Uterus (tissue), 2 donors: Measurements from ENCODE around the gene PMEPA1.

Experiments used
- POLR2A ChIP-seq, 2 donors: fragments of 450-650 bp; IDR thresholded peaks; one replicate each; pipeline ENCODE4 v1.6.1; 2016; ENCODE audit warnings: antibody characterized with exemption in 2 of 2, mild to moderate bottlenecking in 1 of 2, moderate library complexity in 1 of 2
- TF ChIP-seq, protein P1 (sequence below), 4 experiments: fragments of 200-600 bp in 2 of 4; fragments of 450-650 bp in 2 of 4; sonication (generic) in 2 of 4; IDR thresholded peaks; one replicate each; pipeline ENCODE4 v1.5.1; 2016 to 2019; ENCODE audit warnings: antibody characterized with exemption in 4 of 4, mild to moderate bottlenecking in 2 of 4, moderate library complexity in 1 of 4

DNA sequence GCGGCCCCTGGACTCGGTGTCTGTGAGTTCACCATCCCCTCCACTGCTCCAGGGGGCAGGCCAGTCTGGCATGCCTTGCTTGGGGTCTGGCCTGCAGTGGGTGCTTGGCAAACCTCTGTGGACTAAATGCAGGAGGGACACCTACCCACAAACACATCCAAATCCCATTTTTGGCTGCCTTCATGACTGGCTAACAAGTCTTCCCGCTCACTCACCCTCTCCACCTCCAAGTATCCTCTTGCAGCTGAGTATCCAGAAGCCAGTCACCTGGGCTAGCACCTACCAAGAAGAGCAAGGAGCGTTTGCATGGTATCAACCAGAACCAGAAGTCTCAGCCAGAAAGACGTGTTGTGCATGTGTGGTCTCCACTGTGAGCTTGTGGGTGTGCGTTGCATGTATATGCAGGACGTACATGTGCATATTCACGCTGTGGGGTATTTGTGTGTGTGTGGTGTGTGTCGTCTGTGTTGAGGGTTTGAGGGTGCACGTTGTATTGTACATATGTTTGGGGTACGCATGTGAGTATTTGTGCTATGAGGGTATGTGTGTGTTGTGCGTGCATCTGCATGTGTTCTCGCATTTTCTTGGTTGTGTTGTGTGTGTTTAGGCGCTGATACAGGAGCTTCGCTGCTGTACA is 5.6 kb upstream of the PMEPA1 start:
- TF ChIP-seq, protein P1, sequence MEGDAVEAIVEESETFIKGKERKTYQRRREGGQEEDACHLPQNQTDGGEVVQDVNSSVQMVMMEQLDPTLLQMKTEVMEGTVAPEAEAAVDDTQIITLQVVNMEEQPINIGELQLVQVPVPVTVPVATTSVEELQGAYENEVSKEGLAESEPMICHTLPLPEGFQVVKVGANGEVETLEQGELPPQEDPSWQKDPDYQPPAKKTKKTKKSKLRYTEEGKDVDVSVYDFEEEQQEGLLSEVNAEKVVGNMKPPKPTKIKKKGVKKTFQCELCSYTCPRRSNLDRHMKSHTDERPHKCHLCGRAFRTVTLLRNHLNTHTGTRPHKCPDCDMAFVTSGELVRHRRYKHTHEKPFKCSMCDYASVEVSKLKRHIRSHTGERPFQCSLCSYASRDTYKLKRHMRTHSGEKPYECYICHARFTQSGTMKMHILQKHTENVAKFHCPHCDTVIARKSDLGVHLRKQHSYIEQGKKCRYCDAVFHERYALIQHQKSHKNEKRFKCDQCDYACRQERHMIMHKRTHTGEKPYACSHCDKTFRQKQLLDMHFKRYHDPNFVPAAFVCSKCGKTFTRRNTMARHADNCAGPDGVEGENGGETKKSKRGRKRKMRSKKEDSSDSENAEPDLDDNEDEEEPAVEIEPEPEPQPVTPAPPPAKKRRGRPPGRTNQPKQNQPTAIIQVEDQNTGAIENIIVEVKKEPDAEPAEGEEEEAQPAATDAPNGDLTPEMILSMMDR (IDR thresholded peaks at IDR 0.05): no peak
- no peak for TF ChIP-seq POLR2A (IDR thresholded peaks at IDR 0.05)
